ENCODE data around the gene PPP1R17. TPM values are rescaled to one million over a fixed set of nuclear protein-coding genes. Genes with fewer than 3 reads are reported as not detected.

Gene PPP1R17
- total RNA-seq, 1 experiment from 2014 or later = not detected

- TF ChIP-seq MAX (IDR thresholded peaks at IDR 0.05) = no peak
Measured at GRCh38 chr7:31664890-31665289, 22.1 kb upstream of the PPP1R17 start (continued).

GRCh38 chr7:31665546-31665945 is 21.5 kb upstream of the PPP1R17 start:
- Histone ChIP-seq H4K20me1 (ENCODE audit: insufficient read depth) (no peaks in the 10 kb centered on the region), H3K4me1 (ENCODE audit: control insufficient read depth in 1 of 2, insufficient read depth in 2 of 2, low read length in 2 of 2) (no peaks in the 10 kb centered on the region), H3K4me2 (ENCODE audit: low read length) (no peak overlapping the region), H3K27ac (ENCODE audit: low read depth, low read length) (no peak overlapping the region), H3K9ac (ENCODE audit: low read length) (no peak overlapping the region), H3K27me3 (ENCODE audit: insufficient read depth, low read length) (no peaks in the 10 kb centered on the region; the same call in 1 of the 2 replicates), H3K4me3 (replicated peaks in 1 of 2; ENCODE audit: low read depth in 1 of 2, low read length in 2 of 2) (no peak overlapping the region), H3K79me2 (ENCODE audit: insufficient read depth, low read length) (no peaks in the 10 kb centered on the region), H3K36me3 (ENCODE audit: control insufficient read depth in 1 of 2, insufficient read depth in 2 of 2, low read length in 2 of 2) (no peaks in the 10 kb centered on the region), H3K9me2 (ENCODE audit: insufficient read depth) (no peaks in the 10 kb centered on the region), H2AFZ (ENCODE audit: low read depth, low read length, poor library complexity, severe bottlenecking) (no peak overlapping the region), H3K9me3 (ENCODE audit: control insufficient read depth in 1 of 2, insufficient read depth in 1 of 2, low read depth in 1 of 2, low read length in 2 of 2) (no peaks in the 10 kb centered on the region)
- ChIA-PET POLR2A (no interaction called here), RAD21 (ENCODE audit: low non-redundant PET in 1 of 2, low total read pairs in 2 of 2, uncharacterized antibody in 2 of 2, unreplicated experiment in 2 of 2) (no interaction called here), CTCF (no interaction called here)
- DNase-seq (ENCODE audit: low read depth, low spot score) = no peak
- no peak for ATAC-seq
- TF ChIP-seq ATF3 (IDR thresholded peaks at IDR 0.05) (no peak), REST (IDR thresholded peaks at IDR 0.05; ENCODE audit: low read depth) (no peak), CTCF (IDR thresholded peaks at IDR 0.05 in 2 of 3, conservative IDR thresholded peaks at IDR 0.05 in 1 of 3; ENCODE audit: borderline replicate concordance in 1 of 3, insufficient read depth in 1 of 3, low read depth in 2 of 3, low read length in 2 of 3) (no peak), CBX3 (IDR thresholded peaks at IDR 0.05; ENCODE audit: low read depth) (no peak), ZNF274 (IDR thresholded peaks at IDR 0.05; ENCODE audit: low read depth, low read length) (no peak), EZH2 (IDR thresholded peaks at IDR 0.05) (no peak), EGR1 (IDR thresholded peaks at IDR 0.05; ENCODE audit: low read depth) (no peak), ZBTB33 (IDR thresholded peaks at IDR 0.05; ENCODE audit: extremely low read depth, insufficient replicate concordance, low read length) (no peak), POLR2A (IDR thresholded peaks at IDR 0.05; ENCODE audit: borderline replicate concordance, extremely low read depth, insufficient read depth, insufficient read length) (no peak), TCF7L2 (IDR thresholded peaks at IDR 0.05; ENCODE audit: borderline replicate concordance, extremely low read depth, insufficient read depth, insufficient read length) (no peak), FOSL1 (IDR thresholded peaks at IDR 0.05; ENCODE audit: low read depth) (no peak), POLR2AphosphoS5 (IDR thresholded peaks at IDR 0.05; ENCODE audit: low read depth, low read length) (no peak), EZH2phosphoT487 (IDR thresholded peaks at IDR 0.05; ENCODE audit: borderline replicate concordance) (no peak), SP1 (IDR thresholded peaks at IDR 0.05; ENCODE audit: low read depth) (no peak), SRF (IDR thresholded peaks at IDR 0.05; ENCODE audit: low read depth) (no peak), JUND (IDR thresholded peaks at IDR 0.05) (no peak), RAD21 (IDR thresholded peaks at IDR 0.05; ENCODE audit: low read depth) (no peak)
- no TSS peak for BruUV-seq (replicated peaks)
- intact Hi-C loops (cut with micrococcal nuclease) = no loop called here

All from HCT116 (cell line).